Endothelial cell (in vitro differentiated cells): ENCODE data around the gene SVOPL. TPM values are rescaled to one million over a fixed set of nuclear protein-coding genes. Genes with fewer than 3 reads are reported as not detected.

Experiments
- DNase-seq: peaks from one replicate; pipeline ENCODE4 v3.0.0; 2021; ENCODE audit warnings: low spot score
- H3K27ac Mint-ChIP-seq: one replicate; pipeline ENCODE4 v1.8.0; 2021; ENCODE audit warnings: mixed read lengths, inconsistent platforms; ENCODE audit not compliant: unreplicated experiment
- H3K27me3 Mint-ChIP-seq: one replicate; pipeline ENCODE4 v1.8.0; 2021; ENCODE audit warnings: mild to moderate bottlenecking, moderate library complexity, mixed read lengths, inconsistent platforms; ENCODE audit not compliant: unreplicated experiment
- H3K36me3 Mint-ChIP-seq: one replicate; pipeline ENCODE4 v1.8.0; 2021; ENCODE audit warnings: mild to moderate bottlenecking, low read depth, mixed read lengths, inconsistent platforms; ENCODE audit not compliant: unreplicated experiment
- H3K4me1 Mint-ChIP-seq: one replicate; pipeline ENCODE4 v1.8.0; 2021; ENCODE audit warnings: mild to moderate bottlenecking, mixed read lengths, inconsistent platforms; ENCODE audit not compliant: unreplicated experiment
- H3K4me3 Mint-ChIP-seq: one replicate; pipeline ENCODE4 v1.8.0; 2021; ENCODE audit warnings: mild to moderate bottlenecking, mixed read lengths, inconsistent platforms; ENCODE audit not compliant: unreplicated experiment
- H3K9me3 Mint-ChIP-seq: one replicate; pipeline ENCODE4 v1.8.0; 2021; ENCODE audit warnings: mixed read lengths, inconsistent platforms; ENCODE audit not compliant: unreplicated experiment
- CTCF ChIP-seq: fragments of 200-600 bp; sonication (generic); IDR thresholded peaks from one replicate; pipeline ENCODE4 v1.5.0; 2021; ENCODE audit warnings: antibody characterized with exemption; ENCODE audit not compliant: unreplicated experiment
- total RNA-seq: library from RNA; stranded (reverse); fragmentation: NEBNext Ultra II Directional; extraction: Animal tissue kit (Norgen Biotek cat#: 25700); gene quantifications from one replicate; pipeline ENCODE4 v1.2.1, GENCODE V29; 2021; ENCODE audit not compliant: unreplicated experiment

The SVOPL gene
- total RNA-seq, 1 donor from 2014 or later: not detected

GRCh38 chr7:138568655-138569054 lies 132.5 kb downstream of the SVOPL start:
- Mint-ChIP-seq H3K4me3 (no peak overlapping the region), H3K9me3 (peaks cover 14% of the 10 kb centered on the region), H3K27me3 (peaks cover 10% of the 10 kb centered on the region), H3K36me3 (peaks cover 58% of the 10 kb centered on the region), H3K27ac (no peak overlapping the region), H3K4me1 (no peaks in the 10 kb centered on the region)
- TF ChIP-seq CTCF: no peak
- DNase-seq: no peak

GRCh38 chr7:138565451-138566114 lies 135.6 kb downstream of the SVOPL start:
- Mint-ChIP-seq H3K4me3 (peak overlapping the region; percentile 43), H3K9me3 (peaks cover 14% of the 10 kb centered on the region), H3K4me1 (no peaks in the 10 kb centered on the region), H3K36me3 (peaks cover 78% of the 10 kb centered on the region), H3K27ac (no peak overlapping the region), H3K27me3 (peaks cover 12% of the 10 kb centered on the region)
- DNase-seq: no peak
- no peak for TF ChIP-seq CTCF

- no peak for DNase-seq
- H3K4me3 Mint-ChIP-seq: peak overlapping the region; percentile 43
- TF ChIP-seq CTCF: no peak
- H3K36me3 Mint-ChIP-seq: peaks cover 78% of the 10 kb centered on the region
- H3K27ac Mint-ChIP-seq: no peak overlapping the region
- peaks cover 12% of the 10 kb centered on the region for H3K27me3 Mint-ChIP-seq
- no peaks in the 10 kb centered on the region for H3K4me1 Mint-ChIP-seq
- peaks cover 14% of the 10 kb centered on the region for H3K9me3 Mint-ChIP-seq
Measured at GRCh38 chr7:138565071-138565450, 136.1 kb downstream of the SVOPL start.

- DNase-seq: no peak
- Mint-ChIP-seq H3K27ac (no peak overlapping the region), H3K4me3 (peak overlapping the region; percentile 43), H3K36me3 (peaks cover 82% of the 10 kb centered on the region), H3K9me3 (peaks cover 14% of the 10 kb centered on the region), H3K4me1 (no peaks in the 10 kb centered on the region), H3K27me3 (peaks cover 12% of the 10 kb centered on the region)
- no peak for TF ChIP-seq CTCF
Measured at GRCh38 chr7:138564365-138564764, 136.8 kb downstream of the SVOPL start.

GRCh38 chr7:138563808-138564207 lies 137.4 kb downstream of the SVOPL start:
- Mint-ChIP-seq H3K9me3 (peaks cover 14% of the 10 kb centered on the region), H3K27ac (no peak overlapping the region)
- no peak for TF ChIP-seq CTCF

More at GRCh38 chr7:138563808-138564207, 137.4 kb downstream of the SVOPL start:
- H3K4me3 Mint-ChIP-seq: peak overlapping the region; percentile 43
- H3K27me3 Mint-ChIP-seq: peaks cover 14% of the 10 kb centered on the region
- peaks cover 83% of the 10 kb centered on the region for H3K36me3 Mint-ChIP-seq
- no peaks in the 10 kb centered on the region for H3K4me1 Mint-ChIP-seq
- no peak for DNase-seq
